Endothelial cell of umbilical vein (primary cell): ENCODE data around the gene CSNK1G1.
"Not testable (repeated sequence)": the region's sequence is repeated elsewhere in the genome, so short reads cannot be mapped to it uniquely, and the experiment has no call there.

Source experiments
- EZH2 ChIP-seq: IDR thresholded peaks from 2 replicates; pipeline ENCODE4 v1.6.1; 2012; ENCODE audit warnings: borderline replicate concordance, low read depth, mild to moderate bottlenecking, moderate library complexity, low read length, inconsistent platforms; ENCODE audit not compliant: severe bottlenecking
- FOS ChIP-seq: IDR thresholded peaks from 2 replicates; pipeline ENCODE4 v1.6.1; 2011; ENCODE audit warnings: mild to moderate bottlenecking, low read length, moderate library complexity, borderline replicate concordance; ENCODE audit not compliant: insufficient read depth
- GATA2 ChIP-seq: IDR thresholded peaks from 2 replicates; pipeline ENCODE4 v1.7.0; 2011; ENCODE audit warnings: low read depth, mild to moderate bottlenecking, moderate library complexity, mixed read lengths, low read length; ENCODE audit not compliant: insufficient read length, insufficient read depth
- JUN ChIP-seq: IDR thresholded peaks from 2 replicates; pipeline ENCODE4 v1.6.1; 2011; ENCODE audit warnings: borderline replicate concordance, low read depth; ENCODE audit not compliant: insufficient read length, insufficient read depth
- MAX ChIP-seq: IDR thresholded peaks from 2 replicates; pipeline ENCODE4 v1.6.1; 2011; ENCODE audit not compliant: insufficient read depth, insufficient read length
- MYC ChIP-seq: IDR thresholded peaks from one replicate; pipeline ENCODE4 v1.6.1; 2011; ENCODE audit warnings: mild to moderate bottlenecking, low read depth, low read length
- POLR2A ChIP-seq: IDR thresholded peaks from 2 replicates; pipeline ENCODE4 v1.6.1; 2012; ENCODE audit warnings: low read depth, mild to moderate bottlenecking, control low read depth, low read length
- POLR2AphosphoS5 ChIP-seq: IDR thresholded peaks from 2 replicates; pipeline ENCODE4 v1.6.1; 2012; ENCODE audit warnings: low read depth, mild to moderate bottlenecking, control low read depth, low read length, moderate library complexity; ENCODE audit not compliant: insufficient read depth
- TF ChIP-seq, protein P1 (sequence below), 2 donors: IDR thresholded peaks; 1 replicate in 1 of 2; 2 replicates in 1 of 2; pipeline ENCODE4 v1.5.1; 2011; ENCODE audit warnings: low read length in 2 of 2, mild to moderate bottlenecking in 2 of 2, moderate library complexity in 2 of 2, control low read depth in 1 of 2, inconsistent platforms in 1 of 2, low read depth in 1 of 2; ENCODE audit not compliant: insufficient read depth in 1 of 2; ENCODE audit errors: extremely low read depth in 1 of 2

- not testable (repeated sequence) for TF ChIP-seq POLR2A, EZH2, JUN, POLR2AphosphoS5, GATA2, MAX, FOS, MYC
- TF ChIP-seq, protein P1, sequence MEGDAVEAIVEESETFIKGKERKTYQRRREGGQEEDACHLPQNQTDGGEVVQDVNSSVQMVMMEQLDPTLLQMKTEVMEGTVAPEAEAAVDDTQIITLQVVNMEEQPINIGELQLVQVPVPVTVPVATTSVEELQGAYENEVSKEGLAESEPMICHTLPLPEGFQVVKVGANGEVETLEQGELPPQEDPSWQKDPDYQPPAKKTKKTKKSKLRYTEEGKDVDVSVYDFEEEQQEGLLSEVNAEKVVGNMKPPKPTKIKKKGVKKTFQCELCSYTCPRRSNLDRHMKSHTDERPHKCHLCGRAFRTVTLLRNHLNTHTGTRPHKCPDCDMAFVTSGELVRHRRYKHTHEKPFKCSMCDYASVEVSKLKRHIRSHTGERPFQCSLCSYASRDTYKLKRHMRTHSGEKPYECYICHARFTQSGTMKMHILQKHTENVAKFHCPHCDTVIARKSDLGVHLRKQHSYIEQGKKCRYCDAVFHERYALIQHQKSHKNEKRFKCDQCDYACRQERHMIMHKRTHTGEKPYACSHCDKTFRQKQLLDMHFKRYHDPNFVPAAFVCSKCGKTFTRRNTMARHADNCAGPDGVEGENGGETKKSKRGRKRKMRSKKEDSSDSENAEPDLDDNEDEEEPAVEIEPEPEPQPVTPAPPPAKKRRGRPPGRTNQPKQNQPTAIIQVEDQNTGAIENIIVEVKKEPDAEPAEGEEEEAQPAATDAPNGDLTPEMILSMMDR (IDR thresholded peaks at IDR 0.05; ENCODE audit: extremely low read depth in 1 of 2, insufficient read depth in 1 of 2, low read depth in 1 of 2, low read length in 2 of 2), result not testable (repeated sequence)
Measured at GRCh38 chr15:64346242-64346641, 9.7 kb downstream of the CSNK1G1 start.
